Measurements from ENCODE around the gene PRPSAP1. TPM values are rescaled to one million over a fixed set of nuclear protein-coding genes. Genes with fewer than 3 reads are reported as not detected.

The PRPSAP1 gene
- total RNA-seq, 1 donor, result 48.1 TPM

GRCh38 chr17:76273445-76274111, 80.1 kb downstream of the PRPSAP1 start:
- no peak for TF ChIP-seq CTCF (IDR thresholded peaks at IDR 0.05; ENCODE audit: insufficient read depth, low read length)
- H3K4me3 ChIP-seq (ENCODE audit: low read depth, low read length), result no peak overlapping the region
- no peak for DNase-seq (ENCODE audit: low read depth)

- H3K4me3 ChIP-seq (ENCODE audit: low read depth, low read length), result no peak overlapping the region
- DNase-seq (ENCODE audit: low read depth), result no peak
- no peak for TF ChIP-seq CTCF (IDR thresholded peaks at IDR 0.05; ENCODE audit: insufficient read depth, low read length)
These were observed 80.9 kb downstream of the PRPSAP1 start for GRCh38 chr17:76272541-76273444.

GRCh38 chr17:76271669-76272540, 81.8 kb downstream of the PRPSAP1 start:
- no peak for TF ChIP-seq CTCF (IDR thresholded peaks at IDR 0.05; ENCODE audit: insufficient read depth, low read length)
- no peak for DNase-seq (ENCODE audit: low read depth)
- no peak overlapping the region for H3K4me3 ChIP-seq (ENCODE audit: low read depth, low read length)

GRCh38 chr17:76270770-76271668, 82.7 kb downstream of the PRPSAP1 start:
- TF ChIP-seq CTCF (IDR thresholded peaks at IDR 0.05; ENCODE audit: insufficient read depth, low read length), result no peak
- H3K4me3 ChIP-seq (ENCODE audit: low read depth, low read length), result no peak overlapping the region
- no peak for DNase-seq (ENCODE audit: low read depth)

- no peak overlapping the region for H3K4me3 ChIP-seq (ENCODE audit: low read depth, low read length)
- TF ChIP-seq CTCF (IDR thresholded peaks at IDR 0.05; ENCODE audit: insufficient read depth, low read length), result no peak
- DNase-seq (ENCODE audit: low read depth), result no peak
These were observed 83.6 kb downstream of the PRPSAP1 start for GRCh38 chr17:76270127-76270592.

Measured in fibroblast of the aortic adventitia (primary cell).